Muscle layer of colon (tissue), 2 donors: ENCODE data around the gene ZNF460.

Source experiments
- H3K27ac ChIP-seq: one replicate; pipeline ENCODE4 v1.7.0; 2013; ENCODE audit warnings: low read depth, mild to moderate bottlenecking, low read length, moderate library complexity
- H3K27me3 ChIP-seq, 2 donors: one replicate each; pipeline ENCODE4 v1.7.0; 2013; ENCODE audit warnings: low read length in 2 of 2, mild to moderate bottlenecking in 2 of 2; ENCODE audit not compliant: insufficient read depth in 2 of 2, control insufficient read depth in 1 of 2
- H3K36me3 ChIP-seq: one replicate; pipeline ENCODE4 v1.7.0; 2013; ENCODE audit warnings: mild to moderate bottlenecking, low read length; ENCODE audit not compliant: insufficient read depth
- H3K4me1 ChIP-seq: one replicate; pipeline ENCODE4 v1.7.0; 2013; ENCODE audit warnings: mild to moderate bottlenecking, low read length; ENCODE audit not compliant: insufficient read depth
- H3K4me3 ChIP-seq, 2 donors: one replicate each; pipeline ENCODE4 v1.7.0; 2013; ENCODE audit warnings: low read length in 2 of 2, low read depth in 1 of 2, mild to moderate bottlenecking in 1 of 2, moderate library complexity in 1 of 2
- H3K9ac ChIP-seq: one replicate; pipeline ENCODE4 v1.7.0; 2013; ENCODE audit warnings: low read length
- H3K9me3 ChIP-seq: one replicate; pipeline ENCODE4 v1.7.0; 2013; ENCODE audit warnings: mild to moderate bottlenecking, low read length
- donor health status: abdominal sarcoma.
- donor health status: Adenocarcinoma of cecum.

ZNF460 gene

DNA sequence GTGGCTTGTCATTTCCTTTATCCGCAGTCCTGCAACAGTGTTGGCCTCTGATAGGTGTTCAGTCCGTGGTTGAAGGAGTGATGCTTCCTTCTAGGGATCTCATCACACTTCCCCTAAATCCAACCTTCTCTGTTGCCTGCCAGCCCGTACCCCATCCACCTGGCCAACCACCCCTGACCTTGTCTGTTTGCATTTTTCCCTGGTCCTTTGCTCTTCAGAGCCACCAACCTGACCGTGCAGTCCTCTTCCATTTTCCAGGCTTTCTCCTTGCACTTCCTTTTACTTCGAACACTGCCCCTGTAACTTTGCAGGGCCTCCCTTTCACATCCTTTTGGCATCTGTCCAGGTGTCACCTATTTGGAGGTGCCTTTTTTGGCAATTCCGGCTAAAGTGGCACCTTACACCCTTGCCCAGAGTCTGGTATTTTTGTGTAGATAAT lies 696 bp downstream of the ZNF460 start:
- Histone ChIP-seq H3K9me3 (no peaks in the 10 kb centered on the region), H3K36me3 (peaks cover 18% of the 10 kb centered on the region), H3K27me3 (no peaks in the 10 kb centered on the region), H3K4me1 (peaks cover 17% of the 10 kb centered on the region), H3K9ac (peak overlapping the region; percentile 85), H3K4me3 (peak overlapping the region; percentile 66 to 74), H3K27ac (peak overlapping the region; percentile 86)

DNA sequence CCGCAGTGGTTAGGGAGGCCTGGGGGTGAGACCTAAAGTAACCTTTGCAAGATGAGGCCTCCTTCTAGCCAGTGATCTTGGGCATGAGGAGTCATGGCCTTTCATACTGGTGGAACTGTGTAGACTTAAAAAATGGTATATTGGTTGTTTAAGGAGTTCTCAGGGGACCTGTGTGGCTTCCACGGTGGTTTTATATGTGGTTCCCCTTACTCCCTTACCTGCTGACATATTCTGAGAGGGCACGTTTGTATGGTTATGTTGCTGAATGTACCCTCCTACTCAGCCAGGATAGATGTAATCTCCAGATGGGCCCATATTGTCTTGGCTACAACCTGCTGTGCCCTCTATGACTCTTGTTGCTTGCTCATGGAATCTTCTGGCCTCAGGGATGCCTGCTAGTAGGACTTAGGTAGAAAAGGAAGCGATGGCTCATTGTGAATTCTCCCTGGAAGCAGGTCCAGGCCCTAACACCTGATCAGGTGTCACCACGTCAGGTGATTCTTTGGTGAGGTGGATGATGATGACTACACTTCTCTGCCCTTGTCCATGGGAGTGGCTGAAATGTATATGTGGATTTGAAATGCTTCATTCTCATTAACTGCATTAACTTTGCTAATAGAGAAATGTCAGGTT lies 1.8 kb downstream of the ZNF460 start:
- Histone ChIP-seq H3K27ac (no peak overlapping the region), H3K9me3 (peaks cover 2% of the 10 kb centered on the region), H3K36me3 (peaks cover 25% of the 10 kb centered on the region), H3K9ac (no peak overlapping the region), H3K27me3 (no peaks in the 10 kb centered on the region), H3K4me1 (peaks cover 17% of the 10 kb centered on the region), H3K4me3 (no peak overlapping the region)

DNA sequence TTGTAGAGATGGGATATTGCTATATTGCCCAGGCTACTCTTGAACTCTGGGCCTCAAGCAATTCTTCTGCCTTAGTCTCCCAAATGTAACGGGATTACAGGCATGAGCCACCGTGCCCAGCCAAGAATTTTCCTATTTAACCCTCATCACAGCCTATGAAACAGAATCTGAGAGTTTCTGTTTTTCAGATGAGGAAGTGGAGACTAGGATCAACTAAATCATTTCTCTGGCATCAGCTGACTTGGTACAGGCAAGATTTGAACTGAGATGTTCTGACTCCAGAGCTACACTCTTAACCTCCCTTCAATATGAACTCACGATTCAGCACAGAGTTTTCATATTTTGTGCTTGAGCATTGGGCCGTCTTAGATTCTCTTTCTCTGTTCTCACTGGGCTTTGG lies 8.1 kb downstream of the ZNF460 start:
- H3K9me3 ChIP-seq = peaks cover 35% of the 10 kb centered on the region
- no peaks in the 10 kb centered on the region for H3K4me1 ChIP-seq
- H3K27me3 ChIP-seq = no peaks in the 10 kb centered on the region
- peaks cover 78% of the 10 kb centered on the region for H3K36me3 ChIP-seq
- H3K27ac ChIP-seq = no peak overlapping the region
- no peak overlapping the region for H3K4me3 ChIP-seq
- H3K9ac ChIP-seq = no peak overlapping the region

DNA sequence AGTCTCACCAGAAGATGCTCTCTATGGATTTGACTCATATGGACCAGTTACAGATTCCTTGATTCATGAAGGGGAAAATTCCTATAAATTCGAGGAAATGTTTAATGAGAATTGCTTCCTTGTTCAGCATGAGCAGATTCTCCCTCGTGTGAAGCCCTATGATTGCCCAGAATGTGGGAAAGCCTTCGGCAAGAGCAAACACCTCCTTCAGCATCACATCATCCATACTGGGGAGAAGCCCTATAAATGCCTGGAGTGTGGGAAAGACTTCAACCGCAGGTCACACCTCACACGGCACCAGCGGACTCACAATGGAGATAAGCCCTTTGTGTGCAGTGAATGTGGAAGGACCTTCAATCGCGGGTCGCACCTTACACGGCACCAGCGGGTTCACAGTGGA lies 10.7 kb downstream of the ZNF460 start:
- Histone ChIP-seq H3K9me3 (peaks cover 46% of the 10 kb centered on the region), H3K4me3 (peak overlapping the region in 1 of 2 donors; percentile 28), H3K4me1 (no peaks in the 10 kb centered on the region), H3K36me3 (peaks cover 73% of the 10 kb centered on the region), H3K27ac (no peak overlapping the region), H3K9ac (no peak overlapping the region), H3K27me3 (no peaks in the 10 kb centered on the region)

DNA sequence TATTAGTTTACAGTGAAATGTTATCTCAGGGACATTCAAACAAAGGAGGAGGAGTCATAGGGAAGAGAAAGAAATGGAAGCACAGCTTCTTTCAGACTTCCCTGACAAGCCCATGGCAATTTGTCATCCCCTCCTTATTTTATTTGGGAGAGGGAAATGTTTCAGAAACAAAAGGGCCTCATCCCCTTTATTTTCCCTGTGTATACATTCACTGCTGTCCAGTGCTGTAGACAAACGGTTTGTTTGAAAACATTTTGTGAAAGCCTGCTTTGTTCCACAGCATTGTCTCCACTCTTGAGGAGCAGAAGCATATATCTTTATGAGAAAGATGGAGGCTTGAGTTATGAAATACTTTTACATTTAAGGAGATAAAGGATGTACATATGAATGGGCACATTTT lies 12.3 kb downstream of the ZNF460 start:
- Histone ChIP-seq H3K36me3 (peaks cover 62% of the 10 kb centered on the region), H3K9ac (no peak overlapping the region), H3K9me3 (peaks cover 41% of the 10 kb centered on the region), H3K4me1 (no peaks in the 10 kb centered on the region), H3K27ac (no peak overlapping the region), H3K4me3 (no peak overlapping the region), H3K27me3 (no peaks in the 10 kb centered on the region)

DNA sequence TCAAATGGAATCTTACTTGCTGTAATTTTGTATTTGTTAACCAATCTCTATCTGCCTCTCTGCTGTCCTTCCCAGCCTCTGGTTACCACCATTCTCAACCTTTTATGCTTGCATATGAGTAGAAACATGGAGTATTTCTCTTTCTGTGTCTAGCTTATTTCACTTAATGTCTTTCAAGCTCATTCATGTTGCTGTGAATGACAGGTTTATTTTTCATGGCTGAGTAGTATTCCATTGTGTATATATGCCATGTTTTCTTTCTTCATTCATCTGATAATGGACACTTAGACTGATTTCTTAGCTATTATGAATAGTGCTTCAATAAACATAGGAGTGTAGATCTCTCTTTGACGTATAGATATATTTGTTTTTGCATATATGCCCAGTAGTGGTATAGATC lies 13.4 kb downstream of the ZNF460 start:
- no peak overlapping the region for H3K9ac ChIP-seq
- H3K27ac ChIP-seq = no peak overlapping the region
- H3K27me3 ChIP-seq = no peaks in the 10 kb centered on the region
- H3K36me3 ChIP-seq = peaks cover 51% of the 10 kb centered on the region
- H3K4me1 ChIP-seq = no peaks in the 10 kb centered on the region
- H3K4me3 ChIP-seq = no peak overlapping the region
- peaks cover 41% of the 10 kb centered on the region for H3K9me3 ChIP-seq

DNA sequence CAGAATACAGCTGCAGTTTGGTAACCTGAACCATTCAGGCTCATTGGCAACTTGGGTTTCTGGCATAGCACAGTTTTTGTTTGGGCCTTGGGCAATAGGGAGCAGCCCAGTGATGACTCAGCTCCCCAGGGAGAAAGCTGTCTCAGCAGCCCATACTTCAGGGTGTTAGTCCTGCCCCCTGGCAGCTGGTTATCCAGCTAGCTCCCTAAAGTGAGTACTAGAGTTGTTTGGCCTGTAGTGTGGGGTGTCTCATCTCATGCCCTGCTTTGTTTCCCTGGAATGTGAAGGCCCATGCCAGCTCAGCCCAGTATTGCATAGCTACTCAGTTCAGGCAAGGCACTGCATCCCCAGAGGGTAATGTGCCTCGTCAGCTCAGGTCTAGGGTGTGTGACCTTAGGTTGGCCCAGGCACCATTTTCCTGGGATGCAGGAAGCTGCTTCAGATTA lies 21.8 kb downstream of the ZNF460 start:
- Histone ChIP-seq H3K27me3 (no peaks in the 10 kb centered on the region), H3K9me3 (peaks cover 11% of the 10 kb centered on the region), H3K9ac (no peak overlapping the region)

DNA sequence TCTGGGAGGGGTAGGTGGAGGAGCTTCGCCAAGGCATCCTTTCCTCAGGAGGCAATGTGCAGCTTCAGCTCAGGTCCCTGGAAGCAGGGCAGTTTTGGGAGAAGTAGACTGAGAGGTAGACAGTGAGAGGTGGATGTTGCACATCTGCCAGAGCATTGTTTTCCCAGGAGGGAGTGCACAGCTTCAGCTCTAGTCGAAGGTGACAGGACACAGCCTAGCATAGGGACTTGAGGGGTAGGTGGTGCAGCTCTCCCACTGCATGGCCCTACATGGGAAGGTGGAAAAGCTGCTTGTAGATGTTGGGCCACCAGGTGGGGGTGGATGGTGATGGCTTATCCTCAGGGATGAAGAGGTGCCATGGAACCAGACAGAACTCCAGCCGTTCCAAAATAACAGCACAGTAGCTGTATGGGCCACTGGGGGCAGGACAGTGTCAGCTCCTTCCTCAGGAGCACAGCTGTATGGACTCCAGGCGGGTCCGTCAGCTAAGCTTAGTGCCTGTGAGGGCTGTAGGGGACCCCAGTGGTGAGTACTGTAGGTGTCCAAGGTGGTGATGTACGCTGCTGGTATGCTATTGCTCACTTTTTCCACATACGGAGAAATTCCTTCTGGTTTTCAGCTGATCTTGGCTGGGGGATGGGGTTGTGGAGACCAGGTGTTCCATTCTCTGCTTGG lies 22.6 kb downstream of the ZNF460 start:
- Histone ChIP-seq H3K9me3 (peaks cover 11% of the 10 kb centered on the region), H3K36me3 (peaks cover 23% of the 10 kb centered on the region), H3K4me1 (no peaks in the 10 kb centered on the region), H3K27ac (no peak overlapping the region), H3K4me3 (peak overlapping the region in 1 of 2 donors; percentile 17), H3K27me3 (no peaks in the 10 kb centered on the region), H3K9ac (no peak overlapping the region)

More for the DNA sequence above, 21.8 kb downstream of the ZNF460 start:
- H3K36me3 ChIP-seq = peaks cover 23% of the 10 kb centered on the region
- no peaks in the 10 kb centered on the region for H3K4me1 ChIP-seq
- no peak overlapping the region for H3K27ac ChIP-seq
- H3K4me3 ChIP-seq = peak overlapping the region in 1 of 2 donors; percentile 17

DNA sequence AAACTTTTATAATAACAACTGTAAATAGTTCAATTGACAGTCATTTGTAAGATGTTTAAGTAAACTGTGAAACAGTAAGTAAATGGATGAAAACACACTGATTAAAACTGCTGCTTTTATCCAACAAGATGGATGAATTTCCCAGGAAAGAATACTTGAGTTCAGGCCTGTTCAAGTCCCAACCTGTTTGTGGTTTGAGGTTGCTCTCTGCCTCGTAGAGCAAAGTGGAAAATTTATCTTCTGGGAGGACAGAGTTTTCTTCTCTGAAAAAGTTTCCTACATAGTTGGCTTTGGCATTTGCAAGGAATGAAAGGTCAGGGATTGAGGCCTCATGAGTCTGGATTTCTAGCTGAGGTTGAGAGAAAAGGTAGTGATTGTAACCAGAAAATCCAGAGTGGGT lies 24.8 kb downstream of the ZNF460 start:
- H3K27ac ChIP-seq = no peak overlapping the region
- peaks cover 23% of the 10 kb centered on the region for H3K36me3 ChIP-seq
- H3K27me3 ChIP-seq = no peaks in the 10 kb centered on the region

DNA sequence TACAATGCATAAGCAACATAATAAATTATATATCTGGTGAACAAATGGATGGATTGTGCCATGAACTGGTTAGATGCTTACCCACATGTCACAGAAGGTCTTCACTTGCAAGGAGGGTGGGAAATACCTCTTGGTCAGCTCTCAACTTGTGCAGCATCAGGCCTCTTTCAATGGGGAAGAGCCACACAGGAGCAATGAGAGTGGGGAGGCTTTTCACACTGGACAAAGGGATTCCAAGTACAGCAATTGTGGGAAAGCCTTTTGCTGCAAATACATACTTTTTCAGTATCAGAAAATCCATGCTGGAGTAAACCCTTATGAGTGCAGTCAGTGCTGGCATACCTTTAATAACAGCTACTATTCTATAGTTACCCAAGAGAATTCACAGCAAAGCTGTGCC lies 28.2 kb downstream of the ZNF460 start:
- no peaks in the 10 kb centered on the region for H3K36me3 ChIP-seq
- no peaks in the 10 kb centered on the region for H3K27me3 ChIP-seq
- H3K27ac ChIP-seq = no peak overlapping the region
- no peaks in the 10 kb centered on the region for H3K4me1 ChIP-seq
- H3K9me3 ChIP-seq = peaks cover under 1% of the 10 kb centered on the region
- H3K9ac ChIP-seq = no peak overlapping the region
- no peak overlapping the region for H3K4me3 ChIP-seq

More for the DNA sequence above, 24.8 kb downstream of the ZNF460 start:
- no peak overlapping the region for H3K4me3 ChIP-seq
- H3K9me3 ChIP-seq = peaks cover 11% of the 10 kb centered on the region
- H3K9ac ChIP-seq = no peak overlapping the region
- H3K4me1 ChIP-seq = no peaks in the 10 kb centered on the region

DNA sequence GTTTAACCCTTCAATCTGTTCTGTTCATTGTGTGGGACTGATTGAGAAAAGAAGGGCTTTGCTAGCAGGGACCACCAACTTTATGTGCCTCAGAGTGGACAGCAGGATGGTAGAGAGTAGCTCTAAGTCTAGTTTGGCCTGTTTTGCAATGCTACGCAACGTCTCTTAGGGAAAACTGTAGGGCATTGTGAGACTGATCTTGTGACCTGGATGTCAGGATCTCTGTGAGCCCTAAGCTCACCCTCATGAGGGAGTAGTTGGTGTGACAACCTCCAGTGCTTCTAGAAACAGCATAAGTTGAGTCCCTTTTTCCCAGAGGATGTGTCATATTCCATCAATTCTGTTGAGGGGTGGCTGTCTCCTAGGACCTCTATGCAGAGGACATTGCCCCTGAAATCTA lies 30.5 kb downstream of the ZNF460 start:
- H3K9me3 ChIP-seq = no peaks in the 10 kb centered on the region
- H3K27ac ChIP-seq = no peak overlapping the region
- H3K27me3 ChIP-seq = no peaks in the 10 kb centered on the region
- no peaks in the 10 kb centered on the region for H3K4me1 ChIP-seq
- no peak overlapping the region for H3K4me3 ChIP-seq
- H3K36me3 ChIP-seq = no peaks in the 10 kb centered on the region
- no peak overlapping the region for H3K9ac ChIP-seq

DNA sequence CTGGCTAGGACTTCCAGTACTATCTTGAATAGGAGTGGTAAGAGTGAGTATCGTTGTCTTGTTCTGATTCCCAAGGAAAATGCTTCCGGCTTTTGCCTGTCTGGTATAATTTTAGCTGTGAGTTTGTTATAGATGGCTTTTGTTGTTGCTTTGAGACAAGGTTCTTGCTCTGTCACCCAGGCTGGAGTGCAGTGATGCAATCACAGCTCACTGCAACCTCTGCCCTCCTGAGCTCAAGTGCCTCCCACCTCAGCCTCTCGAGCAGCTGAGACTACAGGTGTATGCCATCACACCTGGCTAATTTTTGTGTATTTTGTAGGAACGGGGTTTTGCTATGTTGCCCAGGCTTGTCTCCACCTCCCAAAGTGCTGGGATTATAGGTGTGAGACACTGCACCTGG lies 33.9 kb downstream of the ZNF460 start:
- H3K27me3 ChIP-seq = no peaks in the 10 kb centered on the region

More for the DNA sequence above, 33.9 kb downstream of the ZNF460 start:
- H3K27ac ChIP-seq = no peak overlapping the region
- no peaks in the 10 kb centered on the region for H3K4me1 ChIP-seq
- no peaks in the 10 kb centered on the region for H3K9me3 ChIP-seq
- no peak overlapping the region for H3K4me3 ChIP-seq
- H3K36me3 ChIP-seq = no peaks in the 10 kb centered on the region
- H3K9ac ChIP-seq = no peak overlapping the region
